HG03139 (cell line): Measurements from ENCODE around the gene SEMA4B.
"Not testable (repeated sequence)": the region's sequence is repeated elsewhere in the genome, so short reads cannot be mapped to it uniquely, and the experiment has no call there.

Experiments
- ATAC-seq: cut with Tn5 transposase; IDR thresholded peaks from one replicate; pipeline ENCODE4 v1.9.1; 2021; ENCODE audit not compliant: unreplicated experiment

Gene SEMA4B

GRCh38 chr15:90249203-90249863 is 48.2 kb downstream of the SEMA4B start, which contains the start of gene TTLL13:
TSS of gene TTLL13 (plus strand) at chr15:90249556. CDS start at chr15:90250631, 1,075 bp downstream.
- ATAC-seq = peak; percentile 58

GRCh38 chr15:90257776-90258175 is 56.6 kb downstream of the SEMA4B start:
- ATAC-seq = no peak

- ATAC-seq = peak; percentile 55
Measured at GRCh38 chr15:90259524-90259923, 58.4 kb downstream of the SEMA4B start.

- not testable (repeated sequence) for ATAC-seq
Measured at GRCh38 chr15:90260731-90261130, 59.6 kb downstream of the SEMA4B start.

DNA sequence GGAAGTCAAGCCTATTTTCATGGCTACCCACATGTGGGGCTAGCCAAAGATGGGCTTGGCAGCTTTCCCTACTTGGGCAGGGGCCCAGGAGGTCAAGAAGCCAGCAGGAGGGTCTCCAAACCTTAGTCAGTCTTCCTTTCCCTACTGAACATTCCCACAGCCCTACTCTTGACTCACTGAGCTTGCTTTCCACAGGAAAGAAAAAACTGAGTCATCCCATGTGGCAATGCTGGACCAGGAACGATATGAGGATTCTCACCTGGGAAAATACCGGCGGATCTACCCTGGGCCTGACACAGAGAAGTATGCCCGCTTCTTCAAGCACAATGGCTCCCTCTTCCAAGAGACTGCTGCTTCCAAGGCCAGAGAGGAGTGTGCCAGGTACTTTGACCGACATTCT is 60.7 kb downstream of the SEMA4B start:
- ATAC-seq = no peak

- no peak for ATAC-seq
Measured at GRCh38 chr15:90262426-90262825, 61.3 kb downstream of the SEMA4B start.

GRCh38 chr15:90264671-90265070 is 63.5 kb downstream of the SEMA4B start:
- ATAC-seq = no peak

DNA sequence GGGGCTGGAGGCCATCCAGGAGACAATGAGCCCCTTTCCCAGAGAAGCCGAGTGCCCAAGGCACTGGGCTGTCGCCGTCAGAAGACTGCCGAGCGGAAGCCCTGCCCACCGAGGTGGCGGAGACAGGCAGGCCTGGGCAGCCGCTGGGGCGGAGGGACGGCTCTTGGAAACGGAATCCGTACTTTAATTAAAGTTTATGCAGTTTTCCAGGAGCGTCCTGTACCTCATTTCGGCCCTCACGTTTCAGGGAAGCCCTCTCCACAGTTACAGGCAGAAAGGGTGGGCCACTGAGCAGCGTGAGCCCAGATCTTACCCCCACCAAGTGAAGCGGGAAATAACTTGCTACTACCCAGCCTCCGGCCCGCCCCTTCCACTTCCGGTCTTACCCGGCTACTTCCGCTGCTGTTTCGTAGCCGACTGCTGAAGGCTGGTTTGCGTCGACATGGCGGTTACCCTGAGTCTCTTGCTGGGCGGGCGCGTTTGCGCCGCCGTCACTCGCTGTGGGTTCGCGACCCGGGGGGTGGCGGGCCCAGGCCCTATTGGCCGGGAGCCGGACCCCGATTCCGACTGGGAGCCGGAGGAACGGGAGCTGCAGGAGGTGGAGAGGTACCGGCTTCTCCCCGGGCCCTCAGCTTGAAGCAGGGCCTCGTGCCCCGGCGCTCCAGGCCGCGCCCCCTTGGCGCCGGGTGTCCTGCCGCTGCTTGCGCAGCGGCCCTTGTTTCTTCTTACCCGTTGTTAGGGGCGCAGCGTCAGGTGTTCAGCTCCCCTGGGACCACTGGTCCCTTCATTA is 64.3 kb downstream of the SEMA4B start, which contains the start of gene NGRN:
TSS of gene NGRN (plus strand) at position 402 of the 790 bp plus-strand sequence. CDS start at position 443, 41 bp downstream.
- ATAC-seq = peak; percentile 86

GRCh38 chr15:90266061-90266431 is 64.9 kb downstream of the SEMA4B start:
- no peak for ATAC-seq

- ATAC-seq = no peak
Measured at GRCh38 chr15:90266485-90266884, 65.4 kb downstream of the SEMA4B start.

DNA sequence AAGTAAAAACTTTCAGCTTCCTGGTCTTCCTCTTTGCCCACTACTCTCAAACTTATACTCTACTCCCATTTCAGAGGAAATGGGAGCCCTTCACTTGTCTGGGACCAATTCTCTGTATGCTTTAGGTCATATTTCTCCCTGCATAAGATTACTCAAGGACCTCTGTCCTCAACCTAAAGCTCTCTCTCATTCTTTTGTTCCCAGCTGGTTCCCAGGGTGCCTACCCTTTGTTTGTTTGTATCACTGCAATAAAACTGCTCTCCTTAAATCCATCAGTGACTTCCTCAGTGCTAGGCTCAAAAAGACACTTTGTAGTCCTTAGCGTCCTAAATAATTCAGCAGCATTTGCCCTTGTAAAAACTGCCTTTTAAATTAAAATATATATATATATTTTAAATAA is 67.3 kb downstream of the SEMA4B start:
- no peak for ATAC-seq

- ATAC-seq = no peak
Measured at GRCh38 chr15:90270502-90271150, 69.5 kb downstream of the SEMA4B start.

- no peak for ATAC-seq
Measured at GRCh38 chr15:90271459-90272166, 70.5 kb downstream of the SEMA4B start.

DNA sequence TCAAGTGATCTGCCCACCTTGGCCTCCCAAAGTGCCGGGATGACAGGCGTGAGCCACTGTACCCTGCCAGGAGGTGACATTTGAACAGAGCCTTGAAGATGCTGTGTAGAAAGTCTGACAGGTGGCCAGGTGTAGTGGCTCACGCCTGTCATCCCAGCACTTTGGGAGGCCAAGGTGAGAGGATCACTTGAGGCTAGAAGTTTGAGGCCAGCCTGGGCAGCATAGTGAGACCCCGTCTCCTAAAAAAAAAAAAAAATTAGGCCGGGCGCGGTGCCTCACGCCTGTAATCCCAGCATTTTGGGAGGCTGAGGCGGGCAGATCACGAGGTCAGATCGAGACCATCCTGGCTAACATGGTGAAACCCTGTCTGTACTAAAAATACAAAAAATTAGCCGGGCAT is 77.3 kb downstream of the SEMA4B start:
- ATAC-seq = not testable (repeated sequence)
